PC-3 (cell line): ENCODE results near the gene TANGO6. TPM values are rescaled to one million over a fixed set of nuclear protein-coding genes. Genes with fewer than 3 reads are reported as not detected.

Source experiments
- ATAC-seq: fragments of 200-7000 bp; cut with Tn5 transposase; 2 replicates; pipeline ENCODE4 v1.9.1; 2020; ENCODE audit warnings: mild to moderate bottlenecking, moderate library complexity
- BruUV-seq: library from RNA; stranded (reverse); fragments of 400-500 nt; replicated peaks from 2 replicates; lab custom pipeline; 2021; lab: Mats Ljungman, UMichigan
- CTCF ChIA-PET: fragments of 300-600 bp; sonication (Branson Sonifier 250); formaldehyde crosslinking; loops from one replicate; lab custom pipeline; 2022; ENCODE audit warnings: antibody characterized with exemption; lab: Charles Lee
- POLR2A ChIA-PET: fragments of 300-600 bp; sonication (Branson Sonifier 250); formaldehyde crosslinking; loops from one replicate; lab custom pipeline; 2022; ENCODE audit warnings: antibody characterized with exemption; ENCODE audit not compliant: unreplicated experiment; lab: Charles Lee
- DNase-seq: peaks from one replicate; pipeline ENCODE4 v3.0.0-alpha.2; 2015
- H2AFZ ChIP-seq: fragments of 300-600 bp; sonication (generic); 2 replicates; pipeline ENCODE4 v1.6.0; 2016; ENCODE audit warnings: antibody characterized with exemption, low read length
- H3F3A ChIP-seq: fragments of 300-600 bp; sonication (generic); one replicate; pipeline ENCODE4 v1.6.0; 2017; ENCODE audit warnings: antibody characterized with exemption, low read length, control low read depth, mild to moderate bottlenecking; ENCODE audit not compliant: unreplicated experiment
- H3K27ac ChIP-seq: fragments of 300-600 bp; sonication (generic); 2 replicates; pipeline ENCODE4 v1.5.1; 2016; ENCODE audit warnings: mild to moderate bottlenecking, low read length
- H3K27me3 ChIP-seq: fragments of 300-600 bp; sonication (generic); 2 replicates; pipeline ENCODE4 v1.6.1; 2016; ENCODE audit warnings: low read length, mixed read lengths
- H3K36me3 ChIP-seq: fragments of 300-600 bp; sonication (generic); 2 replicates; pipeline ENCODE4 v1.6.1; 2016; ENCODE audit warnings: low read depth, mixed run types, low read length, mixed read lengths
- H3K4me1 ChIP-seq: fragments of 300-600 bp; sonication (generic); 2 replicates; pipeline ENCODE4 v1.5.1; 2016; ENCODE audit warnings: low read length; ENCODE audit not compliant: insufficient read depth
- H3K4me2 ChIP-seq: fragments of 300-600 bp; sonication (generic); 2 replicates; pipeline ENCODE4 v1.6.0; 2016; ENCODE audit warnings: low read length
- H3K4me3 ChIP-seq: fragments of 300-600 bp; sonication (generic); 2 replicates; pipeline ENCODE4 v1.5.1; 2016; ENCODE audit warnings: mild to moderate bottlenecking, low read length, mixed read lengths
- H3K79me2 ChIP-seq: fragments of 300-600 bp; sonication (generic); 2 replicates; pipeline ENCODE4 v1.6.1; 2017; ENCODE audit warnings: low read length, mixed read lengths
- H3K9ac ChIP-seq: fragments of 300-600 bp; sonication (generic); 2 replicates; pipeline ENCODE4 v1.6.0; 2016; ENCODE audit warnings: mild to moderate bottlenecking, low read length
- H3K9me2 ChIP-seq: fragments of 300-600 bp; sonication (generic); replicated peaks from 2 replicates; pipeline ENCODE4 v1.6.1; 2016; ENCODE audit warnings: mixed run types, low read length, mixed read lengths
- H3K9me3 ChIP-seq: fragments of 300-600 bp; sonication (generic); 2 replicates; pipeline ENCODE4 v1.6.1; 2016; ENCODE audit warnings: low read length, mixed read lengths
- H4K20me1 ChIP-seq: fragments of 300-600 bp; sonication (generic); 2 replicates; pipeline ENCODE4 v1.6.1; 2016; ENCODE audit warnings: low read length, mixed read lengths
- EZH2 ChIP-seq: fragments of 300-600 bp; sonication (generic); IDR thresholded peaks from one replicate; pipeline ENCODE4 v1.6.1; 2017; ENCODE audit warnings: antibody characterized with exemption, mild to moderate bottlenecking, low read length; ENCODE audit not compliant: unreplicated experiment
- EZH2phosphoT487 ChIP-seq: fragments of 300-600 bp; sonication (generic); IDR thresholded peaks from 2 replicates; pipeline ENCODE4 v1.6.1; 2018; ENCODE audit warnings: mild to moderate bottlenecking, antibody characterized with exemption, low read length, borderline replicate concordance
- intact Hi-C: fragments of 100-400 bp; cut with micrococcal nuclease; formaldehyde crosslinking; loops from 2 replicates; pipeline ENCODE4 v1.9.0; 2023
- total RNA-seq: library from RNA; depleted of rRNA; stranded (reverse); fragments of >200 nt; gene quantifications from 2 replicates; pipeline ENCODE4 v1.2.3, GENCODE V29; 2014
- TF ChIP-seq, protein P1 (sequence below): fragments of 300-600 bp; sonication (generic); conservative IDR thresholded peaks from 2 replicates; pipeline ENCODE4 v1.5.1; 2017; ENCODE audit warnings: antibody characterized with exemption, low read depth, mild to moderate bottlenecking, low read length

The TANGO6 gene
- total RNA-seq, 1 experiment from 2014 or later: 9.4 TPM

DNA sequence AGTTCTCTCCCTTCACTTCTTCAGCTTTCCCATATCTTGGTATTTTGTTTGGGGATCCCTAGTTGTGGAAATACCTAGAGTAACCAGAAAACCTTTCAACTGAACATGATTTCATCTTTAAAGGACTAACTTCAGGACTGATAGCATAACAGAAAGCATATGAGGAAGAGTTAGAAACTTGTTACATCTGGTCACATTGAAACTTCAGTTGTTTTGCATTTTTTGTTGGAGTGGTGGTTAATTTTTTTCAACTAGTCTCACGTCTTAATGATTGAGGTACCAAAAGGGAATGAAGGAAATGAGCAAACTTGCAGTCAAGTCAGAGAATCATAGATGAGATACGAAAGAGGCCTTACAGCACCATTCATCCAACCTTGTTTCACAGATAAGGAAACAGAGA, 49.6 kb downstream of the TANGO6 start:
- Histone ChIP-seq H3K9ac (no peak overlapping the region), H3K36me3 (no peaks in the 10 kb centered on the region), H2AFZ (no peak overlapping the region), H3K4me2 (no peak overlapping the region), H3K9me3 (no peaks in the 10 kb centered on the region), H3K27me3 (no peaks in the 10 kb centered on the region), H3K9me2 (no peaks in the 10 kb centered on the region), H3K4me1 (no peaks in the 10 kb centered on the region), H3F3A (no peaks in the 10 kb centered on the region), H4K20me1 (no peaks in the 10 kb centered on the region), H3K4me3 (no peak overlapping the region), H3K79me2 (no peaks in the 10 kb centered on the region), H3K27ac (no peak overlapping the region)
- DNase-seq: no peak
- BruUV-seq: no TSS peak
- intact Hi-C loops: no loop called here
- POLR2A ChIA-PET: no interaction called here
- TF ChIP-seq EZH2phosphoT487: no peak
- TF ChIP-seq, protein P1, sequence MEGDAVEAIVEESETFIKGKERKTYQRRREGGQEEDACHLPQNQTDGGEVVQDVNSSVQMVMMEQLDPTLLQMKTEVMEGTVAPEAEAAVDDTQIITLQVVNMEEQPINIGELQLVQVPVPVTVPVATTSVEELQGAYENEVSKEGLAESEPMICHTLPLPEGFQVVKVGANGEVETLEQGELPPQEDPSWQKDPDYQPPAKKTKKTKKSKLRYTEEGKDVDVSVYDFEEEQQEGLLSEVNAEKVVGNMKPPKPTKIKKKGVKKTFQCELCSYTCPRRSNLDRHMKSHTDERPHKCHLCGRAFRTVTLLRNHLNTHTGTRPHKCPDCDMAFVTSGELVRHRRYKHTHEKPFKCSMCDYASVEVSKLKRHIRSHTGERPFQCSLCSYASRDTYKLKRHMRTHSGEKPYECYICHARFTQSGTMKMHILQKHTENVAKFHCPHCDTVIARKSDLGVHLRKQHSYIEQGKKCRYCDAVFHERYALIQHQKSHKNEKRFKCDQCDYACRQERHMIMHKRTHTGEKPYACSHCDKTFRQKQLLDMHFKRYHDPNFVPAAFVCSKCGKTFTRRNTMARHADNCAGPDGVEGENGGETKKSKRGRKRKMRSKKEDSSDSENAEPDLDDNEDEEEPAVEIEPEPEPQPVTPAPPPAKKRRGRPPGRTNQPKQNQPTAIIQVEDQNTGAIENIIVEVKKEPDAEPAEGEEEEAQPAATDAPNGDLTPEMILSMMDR: no peak
- no peak for TF ChIP-seq EZH2
- ATAC-seq: no peak
- CTCF ChIA-PET: no interaction called here

DNA sequence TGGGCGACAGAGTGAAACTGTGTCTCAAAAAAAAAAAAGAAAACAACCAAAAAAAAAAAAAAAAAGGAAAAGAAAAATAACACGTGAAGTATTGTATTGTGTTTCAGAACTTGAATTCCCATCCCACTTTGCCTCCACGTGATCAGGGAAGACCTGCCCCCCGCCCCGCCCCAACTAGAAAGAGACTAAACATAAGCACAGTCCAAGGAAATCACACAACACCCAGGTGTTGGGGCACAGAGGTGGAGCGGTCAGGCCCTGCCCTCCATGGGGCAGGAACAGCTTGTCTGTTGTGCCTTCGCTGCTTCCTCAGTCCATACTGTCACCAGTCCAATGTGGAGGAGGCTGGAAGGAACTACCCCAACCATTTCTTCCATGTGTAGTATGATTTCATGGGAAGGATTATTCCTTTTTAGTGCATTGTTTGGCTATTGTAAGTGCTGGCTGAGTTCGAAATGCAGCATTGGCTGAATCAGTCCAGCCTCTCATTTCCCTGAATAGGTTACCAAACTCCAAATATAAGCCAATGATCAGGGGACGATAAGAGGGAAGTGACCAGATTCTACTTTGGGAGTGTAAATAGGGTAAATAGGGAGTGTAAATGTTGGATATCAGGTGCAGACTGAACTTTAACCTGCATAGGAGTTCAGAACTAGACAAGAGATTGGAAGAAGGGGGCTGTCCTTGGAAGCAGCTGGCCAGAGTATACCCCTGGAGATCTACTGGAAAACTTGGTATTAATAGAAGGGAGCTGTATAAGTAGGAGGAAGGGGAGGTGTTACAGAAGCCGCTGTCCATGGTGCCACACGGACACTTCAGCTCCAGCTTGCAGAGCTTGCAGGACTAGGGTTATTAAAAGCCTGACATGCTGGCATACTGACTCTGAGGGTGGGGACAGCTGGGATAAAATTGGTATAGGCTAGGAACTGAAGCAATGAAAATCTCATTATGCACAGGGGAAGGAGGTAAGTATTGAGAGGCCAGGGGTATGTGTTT, 50.7 kb downstream of the TANGO6 start:
- H3K27ac ChIP-seq: no peak overlapping the region
- POLR2A ChIA-PET: no interaction called here
- no TSS peak for BruUV-seq
- CTCF ChIA-PET: no interaction called here
- H3K4me2 ChIP-seq: no peak overlapping the region
- ATAC-seq (no peak), DNase-seq (peak; percentile 8)
- H3F3A ChIP-seq: no peaks in the 10 kb centered on the region
- no peaks in the 10 kb centered on the region for H3K36me3 ChIP-seq
- H4K20me1 ChIP-seq: no peaks in the 10 kb centered on the region
- intact Hi-C loops: no loop called here
- no peak overlapping the region for H2AFZ ChIP-seq
- H3K9me3 ChIP-seq: no peaks in the 10 kb centered on the region
- no peaks in the 10 kb centered on the region for H3K9me2 ChIP-seq
- H3K27me3 ChIP-seq: no peaks in the 10 kb centered on the region
- H3K9ac ChIP-seq: no peak overlapping the region
- no peaks in the 10 kb centered on the region for H3K79me2 ChIP-seq
- H3K4me1 ChIP-seq: no peaks in the 10 kb centered on the region
- no peak for TF ChIP-seq EZH2phosphoT487
- no peak for TF ChIP-seq EZH2
- TF ChIP-seq, protein P1: no peak
- no peak overlapping the region for H3K4me3 ChIP-seq

DNA sequence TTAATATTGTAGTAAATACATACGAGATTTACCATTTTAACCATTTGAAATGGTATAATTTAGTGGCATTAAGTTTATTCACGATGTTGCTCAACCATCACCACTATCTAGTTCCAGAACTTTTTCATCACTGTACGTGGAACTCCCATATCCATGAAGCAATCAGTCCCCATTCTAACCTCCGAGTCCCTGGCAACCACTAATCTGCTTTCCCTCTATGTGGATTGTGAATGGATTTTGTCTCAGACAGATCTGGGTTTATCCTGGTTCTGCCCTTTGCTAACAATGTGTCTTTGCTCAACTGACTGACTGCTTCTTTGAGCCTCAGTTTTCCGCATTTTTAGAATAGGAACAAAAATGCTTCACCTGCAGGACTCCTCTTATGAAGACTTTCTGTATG, 51.4 kb downstream of the TANGO6 start:
- H2AFZ ChIP-seq: no peak overlapping the region
- no peaks in the 10 kb centered on the region for H3K27me3 ChIP-seq
- no peaks in the 10 kb centered on the region for H3K9me2 ChIP-seq
- POLR2A ChIA-PET: no interaction called here
- CTCF ChIA-PET: no interaction called here
- H3K36me3 ChIP-seq: no peaks in the 10 kb centered on the region
- no peak overlapping the region for H3K4me2 ChIP-seq
- no peaks in the 10 kb centered on the region for H3K79me2 ChIP-seq
- no peaks in the 10 kb centered on the region for H3F3A ChIP-seq
- no peaks in the 10 kb centered on the region for H3K9me3 ChIP-seq
- intact Hi-C loops: no loop called here
- no peak overlapping the region for H3K27ac ChIP-seq
- TF ChIP-seq EZH2phosphoT487 (no peak), EZH2 (no peak)
- TF ChIP-seq, protein P1: no peak
- no peaks in the 10 kb centered on the region for H3K4me1 ChIP-seq
- no peak for DNase-seq
- H4K20me1 ChIP-seq: no peaks in the 10 kb centered on the region
- no peak for ATAC-seq
- no TSS peak for BruUV-seq
- H3K9ac ChIP-seq: no peak overlapping the region
- H3K4me3 ChIP-seq: no peak overlapping the region
